H1 (cell line): Measurements from ENCODE around the gene CCDC116. TPM values are rescaled to one million over a fixed set of nuclear protein-coding genes. Genes with fewer than 3 reads are reported as not detected.

Experiments used
- CTCF ChIA-PET: fragments of 300-600 bp; sonication (Branson Sonifier 250); formaldehyde crosslinking; loops from one replicate; lab custom pipeline; 2021; ENCODE audit not compliant: partially characterized antibody; lab: Charles Lee
- POLR2A ChIA-PET: fragments of 300-600 bp; sonication (Branson Sonifier 250); formaldehyde crosslinking; loops from one replicate; lab custom pipeline; 2021; ENCODE audit warnings: inconsistent platforms; ENCODE audit not compliant: partially characterized antibody; lab: Charles Lee
- DNase-seq, 2 experiments: peaks; one replicate each; pipeline versions ENCODE4 v3.0.0 to v3.0.0-alpha.2; 2010 to 2022; ENCODE audit warnings: low spot score in 2 of 2, low read depth in 1 of 2, mixed read lengths in 1 of 2
- FAIRE-seq: peaks from 2 replicates; lab custom pipeline; 2011; peaks lifted over from hg19 to GRCh38; lab: Jason Lieb, UNC
- H2AFZ ChIP-seq: 2 replicates; pipeline ENCODE4 v1.8.1; 2012; ENCODE audit warnings: low read length, inconsistent platforms
- H2AK5ac ChIP-seq: 2 replicates; pipeline ENCODE4 v1.6.1; 2013; ENCODE audit warnings: low read depth, low read length
- H2BK120ac ChIP-seq: replicated peaks from 2 replicates; pipeline ENCODE3; 2013; ENCODE audit warnings: low read depth, low read length, inconsistent platforms
- H2BK12ac ChIP-seq: 2 replicates; pipeline ENCODE4 v1.6.1; 2013; ENCODE audit warnings: low read depth, low read length
- H2BK15ac ChIP-seq: 2 replicates; pipeline ENCODE4 v1.6.1; 2013; ENCODE audit warnings: low read length
- H2BK20ac ChIP-seq: 2 replicates; pipeline ENCODE4 v1.6.1; 2013; ENCODE audit warnings: low read length
- H2BK5ac ChIP-seq: 2 replicates; pipeline ENCODE4 v1.6.1; 2013; ENCODE audit warnings: low read depth, low read length
- H3K14ac ChIP-seq: 2 replicates; pipeline ENCODE4 v1.6.1; 2013; ENCODE audit warnings: inconsistent platforms; ENCODE audit not compliant: insufficient read length
- H3K18ac ChIP-seq: 2 replicates; pipeline ENCODE4 v1.6.1; 2013; ENCODE audit warnings: low read length; ENCODE audit errors: extremely low read depth
- H3K23ac ChIP-seq: 2 replicates; pipeline ENCODE4 v1.6.1; 2013; ENCODE audit warnings: inconsistent platforms; ENCODE audit not compliant: insufficient read length
- H3K23me2 ChIP-seq: 2 replicates; pipeline ENCODE4 v1.6.1; 2013; ENCODE audit warnings: low read depth, low read length
- H3K27ac ChIP-seq: 2 replicates; pipeline ENCODE4 v1.6.1; 2011; ENCODE audit warnings: low read depth, low read length, inconsistent platforms
- H3K27me3 ChIP-seq, 4 experiments: replicated peaks in 1 of 4; 1 replicate in 1 of 4; 2 replicates in 3 of 4; pipeline versions ENCODE4 v1.6.1 to v1.8.1; 2011 to 2013; ENCODE audit warnings: low read length in 3 of 4, mild to moderate bottlenecking in 3 of 4, inconsistent platforms in 2 of 4, mixed read lengths in 2 of 4, moderate library complexity in 1 of 4; ENCODE audit not compliant: control insufficient read depth in 3 of 4, insufficient read depth in 3 of 4; ENCODE audit errors: extremely low read depth in 1 of 4
- H3K36me3 ChIP-seq, 4 experiments: 2 replicates each; pipeline versions ENCODE4 v1.6.1 to v1.8.1; 2011 to 2013; ENCODE audit warnings: mild to moderate bottlenecking in 4 of 4, low read length in 3 of 4, moderate library complexity in 2 of 4, control low read depth in 1 of 4, inconsistent platforms in 1 of 4; ENCODE audit not compliant: insufficient read depth in 4 of 4, control insufficient read depth in 2 of 4
- H3K4ac ChIP-seq: replicated peaks from 2 replicates; pipeline ENCODE3; 2013; ENCODE audit warnings: low read length, low read depth, mixed read lengths, inconsistent platforms; ENCODE audit not compliant: insufficient read length
- H3K4me1 ChIP-seq, 4 experiments: replicated peaks in 1 of 4; 1 replicate in 1 of 4; 2 replicates in 3 of 4; pipeline versions ENCODE4 v1.6.1 to v1.8.1; 2011 to 2013; ENCODE audit warnings: low read length in 3 of 4, inconsistent platforms in 2 of 4, mixed read lengths in 1 of 4; ENCODE audit not compliant: insufficient read depth in 4 of 4, control insufficient read depth in 3 of 4
- H3K4me2 ChIP-seq, 2 experiments: 2 replicates each; pipeline versions ENCODE4 v1.6.1 to v1.8.1; 2011 to 2013; ENCODE audit warnings: low read depth in 2 of 2, low read length in 2 of 2, control low read depth in 1 of 2, inconsistent platforms in 1 of 2, mild to moderate bottlenecking in 1 of 2; ENCODE audit not compliant: insufficient read depth in 1 of 2
- H3K4me3 ChIP-seq, 4 experiments: fragments of 200-600, 300-600 bp in 1 of 4; sonication (generic), shearing (Covaris generic), sonication (Bioruptor Twin) in 1 of 4; 2 replicates each; pipeline versions ENCODE4 v1.5.1 to v1.8.1; 2011 to 2016; ENCODE audit warnings: low read length in 4 of 4, low read depth in 3 of 4, control low read depth in 2 of 4, inconsistent platforms in 2 of 4, mild to moderate bottlenecking in 2 of 4, mixed read lengths in 1 of 4, moderate library complexity in 1 of 4; ENCODE audit not compliant: insufficient read depth in 2 of 4; ENCODE audit errors: extremely low read depth in 1 of 4
- H3K56ac ChIP-seq: replicated peaks from 2 replicates; pipeline ENCODE3; 2013; ENCODE audit warnings: low read depth, mild to moderate bottlenecking, mixed read lengths, low read length, inconsistent platforms; ENCODE audit not compliant: insufficient read length
- H3K79me1 ChIP-seq: 2 replicates; pipeline ENCODE4 v1.6.1; 2013; ENCODE audit warnings: low read depth, low read length, control low read depth
- H3K79me2 ChIP-seq, 2 experiments: 2 replicates each; pipeline versions ENCODE4 v1.6.1 to v1.8.1; 2012 to 2013; ENCODE audit warnings: low read length in 2 of 2, mild to moderate bottlenecking in 2 of 2, inconsistent platforms in 1 of 2; ENCODE audit not compliant: insufficient read depth in 2 of 2, control insufficient read depth in 1 of 2
- H3K9ac ChIP-seq, 4 experiments: replicated peaks in 1 of 4; 1 replicate in 1 of 4; 2 replicates in 3 of 4; pipeline versions ENCODE4 v1.6.1 to v1.8.1; 2011 to 2013; ENCODE audit warnings: low read depth in 3 of 4, low read length in 3 of 4, control low read depth in 2 of 4, mild to moderate bottlenecking in 2 of 4, moderate library complexity in 2 of 4, inconsistent platforms in 1 of 4; ENCODE audit errors: extremely low read depth in 1 of 4
- H3K9me3 ChIP-seq, 2 experiments: 2 replicates each; pipeline versions ENCODE4 v1.6.1 to v1.8.1; 2012 to 2013; ENCODE audit warnings: mild to moderate bottlenecking in 2 of 2, moderate library complexity in 2 of 2, control low read depth in 1 of 2, inconsistent platforms in 1 of 2, low read depth in 1 of 2, low read length in 1 of 2, mixed read lengths in 1 of 2; ENCODE audit not compliant: insufficient read depth in 2 of 2
- H4K20me1 ChIP-seq, 2 experiments: replicated peaks in 1 of 2; 2 replicates each; pipeline versions ENCODE3 to v1.8.1; 2011 to 2013; ENCODE audit warnings: inconsistent platforms in 2 of 2, low read length in 2 of 2, mild to moderate bottlenecking in 1 of 2; ENCODE audit not compliant: insufficient read depth in 2 of 2, control insufficient read depth in 1 of 2
- H4K5ac ChIP-seq: 2 replicates; pipeline ENCODE4 v1.6.1; 2013; ENCODE audit warnings: low read length, low read depth, mixed read lengths, inconsistent platforms; ENCODE audit not compliant: insufficient read length
- H4K8ac ChIP-seq: 2 replicates; pipeline ENCODE4 v1.8.0; 2013; ENCODE audit warnings: mild to moderate bottlenecking, moderate library complexity, low read length, inconsistent platforms; ENCODE audit not compliant: insufficient read depth; ENCODE audit errors: extremely low read depth
- H4K91ac ChIP-seq: replicated peaks from 2 replicates; pipeline ENCODE3; 2013; ENCODE audit warnings: low read length, mixed read lengths, inconsistent platforms; ENCODE audit not compliant: insufficient read length
- BACH1 ChIP-seq: IDR thresholded peaks from 2 replicates; pipeline ENCODE4 v1.6.1; 2012; ENCODE audit warnings: low read length, improper control_type of control experiment
- CREB1 ChIP-seq: IDR thresholded peaks from 2 replicates; pipeline ENCODE4 v1.6.1; 2012; ENCODE audit warnings: inconsistent platforms
- EGR1 ChIP-seq: IDR thresholded peaks from 2 replicates; pipeline ENCODE4 v1.6.1; 2011; ENCODE audit warnings: low read depth, low read length, borderline replicate concordance
- EP300 ChIP-seq, 2 experiments: IDR thresholded peaks; 1 replicate in 1 of 2; 2 replicates in 1 of 2; pipeline ENCODE4 v1.6.1; 2011 to 2012; ENCODE audit warnings: low read depth in 2 of 2, low read length in 2 of 2, mild to moderate bottlenecking in 2 of 2, borderline replicate concordance in 1 of 2, inconsistent platforms in 1 of 2, moderate library complexity in 1 of 2
- EZH2 ChIP-seq: fragments of 200-600 bp; sonication (generic); IDR thresholded peaks from 2 replicates; pipeline ENCODE4 v1.7.1; 2012; ENCODE audit warnings: low read depth, mild to moderate bottlenecking, moderate library complexity, low read length, inconsistent platforms; ENCODE audit not compliant: severe bottlenecking
- GTF2F1 ChIP-seq: IDR thresholded peaks from 2 replicates; pipeline ENCODE4 v1.6.1; 2012; ENCODE audit warnings: low read depth, low read length, improper control_type of control experiment, borderline replicate concordance
- HDAC2 ChIP-seq, 2 experiments: fragments of 300-600 bp in 1 of 2; sonication (generic) in 1 of 2; IDR thresholded peaks; 2 replicates each; pipeline ENCODE4 v1.6.1; 2011 to 2012; ENCODE audit warnings: low read depth in 2 of 2, low read length in 2 of 2, mild to moderate bottlenecking in 2 of 2, moderate library complexity in 2 of 2, borderline replicate concordance in 1 of 2, inconsistent platforms in 1 of 2
- KDM1A ChIP-seq: fragments of 200-600, 300-600 bp; sonication (generic); IDR thresholded peaks from 2 replicates; pipeline ENCODE4 v1.7.1; 2016; ENCODE audit warnings: mild to moderate bottlenecking, low read length, borderline replicate concordance
- KDM4A ChIP-seq: IDR thresholded peaks from one replicate; pipeline ENCODE4 v1.7.1; 2012; ENCODE audit warnings: low read depth, mild to moderate bottlenecking, moderate library complexity, low read length, inconsistent platforms; ENCODE audit not compliant: severe bottlenecking
- MAFK ChIP-seq: IDR thresholded peaks from 2 replicates; pipeline ENCODE4 v1.6.1; 2012; ENCODE audit warnings: low read depth, mild to moderate bottlenecking, improper control_type of control experiment, low read length
- RFX5 ChIP-seq: IDR thresholded peaks from 2 replicates; pipeline ENCODE4 v1.6.1; 2011; ENCODE audit warnings: low read depth, low read length, improper control_type of control experiment, borderline replicate concordance
- TCF12 ChIP-seq: IDR thresholded peaks from 2 replicates; pipeline ENCODE4 v1.6.1; 2011; ENCODE audit warnings: low read depth, mild to moderate bottlenecking, low read length
- WGBS, 2 experiments: shearing (Covaris generic) in 1 of 2; methylation state at CpG; one replicate each; pipeline versions ENCODE4 v1.1.6 to v1.1.7; 2013 to 2015; ENCODE audit warnings: low lambda C conversion rate in 2 of 2, mixed read lengths in 2 of 2, inconsistent platforms in 1 of 2, low coverage in 1 of 2, missing lambda C conversion rate in 1 of 2; ENCODE audit not compliant: insufficient replicate concordance in 2 of 2, insufficient coverage in 1 of 2, insufficient read length in 1 of 2; ENCODE audit errors: extremely low coverage in 1 of 2, missing lambda C conversion rate in 1 of 2; 5-methylcytosine and 5-hydroxymethylcytosine counted together
- polyA plus RNA-seq, 7 experiments: library from polyadenylated mRNA; depleted of rRNA in 3 of 7; stranded (reverse) in 5 of 7; unstranded in 2 of 7; fragments of >200 nt in 5 of 7; fragments of 200-250 nt in 2 of 7; gene quantifications; 1 replicate in 5 of 7; 2 replicates in 1 of 7; 4 replicates in 1 of 7; pipeline versions ENCODE4 v1.2.1 to v1.2.3, GENCODE V29; 2011 to 2013; ENCODE audit warnings: missing spikeins in 2 of 7, mixed read lengths in 2 of 7
- total RNA-seq: library from RNA; stranded (reverse); fragmentation: NEBNext Ultra II Directional; extraction: Animal tissue kit (Norgen Biotek cat#: 25700); gene quantifications from 2 replicates; pipeline ENCODE4 v1.2.1, GENCODE V29; 2021

CCDC116 gene
- total and polyA plus RNA-seq, 2 of the 8 experiments (the other 6 are each of a cell fraction or from before 2014, with no cell fraction given): 0.08 TPM; not detected in 1

DNA sequence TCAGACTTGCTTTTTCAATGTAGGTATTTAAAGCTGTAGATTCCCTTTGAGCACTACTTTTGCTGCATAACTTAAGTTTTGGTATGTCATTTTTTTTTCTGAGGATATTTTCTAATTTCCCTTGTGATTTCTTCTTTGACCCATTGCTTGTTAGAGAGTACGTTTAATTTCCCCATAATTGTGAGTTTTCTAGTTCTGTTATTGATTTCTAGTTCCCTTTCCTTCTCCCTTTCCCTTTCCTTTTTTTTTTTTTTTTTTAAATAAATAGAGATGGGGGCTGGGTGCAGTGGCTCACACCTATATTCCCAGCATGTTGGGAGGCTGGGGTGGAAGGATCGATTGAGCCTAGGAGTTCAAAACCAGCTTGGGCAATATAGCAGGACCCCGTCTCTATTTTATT lies 34.3 kb upstream of the CCDC116 start:
- Histone ChIP-seq H4K20me1 (peaks cover 31 to 37% of the 10 kb centered on the region in 2 experiments), H3K23ac (no peak overlapping the region), H3K23me2 (no peaks in the 10 kb centered on the region), H2BK5ac (no peak overlapping the region), H4K91ac (no peak overlapping the region), H3K14ac (no peak overlapping the region), H3K4ac (no peak overlapping the region), H4K8ac (no peak overlapping the region), H3K4me3 (no peak overlapping the region), H2BK15ac (no peak overlapping the region), H3K4me2 (no peak overlapping the region), H3K9me3 (no peaks in the 10 kb centered on the region), H2AK5ac (no peak overlapping the region), H2BK20ac (no peak overlapping the region), H3K27ac (no peak overlapping the region), H3K36me3 (peaks cover 6 to 24% (median 16%) of the 10 kb centered on the region in 4 experiments), H3K56ac (no peak overlapping the region), H2BK12ac (no peak overlapping the region), H4K5ac (no peak overlapping the region), H3K4me1 (no peaks in the 10 kb centered on the region), H3K79me1 (peaks cover 15% of the 10 kb centered on the region), H3K27me3 (no peaks in the 10 kb centered on the region), H3K18ac (no peak overlapping the region), H2AFZ (no peak overlapping the region), H2BK120ac (no peak overlapping the region), H3K9ac (no peak overlapping the region), H3K79me2 (peaks cover 5 to 85% of the 10 kb centered on the region in 2 experiments)
- no peak for DNase-seq
- POLR2A ChIA-PET: interaction anchor here (1.3 kb wide), 1 partner anchor 11 kb away, joined by 4 read pairs; no protein-coding TSS in a partner anchor
- CTCF ChIA-PET: interaction anchor here (0.6 to 2.7 kb wide), 7 partner anchors 10 to 1909 kb away, joined by 3 to 13 read pairs (median 3); partner anchors contain the start of gene SDF2L1
- no peak for FAIRE-seq
- WGBS, 2 experiments: 96% methylated on average over 3 of the region's 3 CpGs; no CpG with 5 or more reads in 1 of the 2 experiments
- TF ChIP-seq EP300 (IDR thresholded peaks at IDR 0.05; ENCODE audit: borderline replicate concordance in 1 of 2, low read depth in 2 of 2, low read length in 2 of 2): no peak
- TF ChIP-seq GTF2F1: no peak
- TF ChIP-seq KDM4A: no peak
- TF ChIP-seq KDM1A: no peak
- TF ChIP-seq EZH2: no peak
- no peak for TF ChIP-seq CREB1
- TF ChIP-seq MAFK: no peak
- no peak for TF ChIP-seq HDAC2 (IDR thresholded peaks at IDR 0.05; ENCODE audit: borderline replicate concordance in 1 of 2, low read depth in 2 of 2, low read length in 2 of 2)
- no peak for TF ChIP-seq TCF12
- TF ChIP-seq EGR1: no peak
- TF ChIP-seq RFX5: no peak
- no peak for TF ChIP-seq BACH1
